IPS-20b (cell line): Measurements from ENCODE around the gene PRRG1.
"Not testable (repeated sequence)": the region's sequence is repeated elsewhere in the genome, so short reads cannot be mapped to it uniquely, and the experiment has no call there.

Source experiments
- H3K27ac ChIP-seq: one replicate; pipeline ENCODE4 v1.5.1; 2013; ENCODE audit warnings: low read length
- H3K27me3 ChIP-seq: 2 replicates; pipeline ENCODE4 v1.6.1; 2013; ENCODE audit warnings: mild to moderate bottlenecking, low read length, inconsistent platforms; ENCODE audit not compliant: insufficient read depth
- H3K36me3 ChIP-seq: 2 replicates; pipeline ENCODE4 v1.6.1; 2013; ENCODE audit warnings: low read depth, mild to moderate bottlenecking, inconsistent platforms, low read length, moderate library complexity; ENCODE audit not compliant: insufficient read depth
- H3K4me1 ChIP-seq: 2 replicates; pipeline ENCODE4 v1.6.1; 2013; ENCODE audit warnings: mild to moderate bottlenecking, control low read depth, inconsistent platforms, low read length, moderate library complexity; ENCODE audit not compliant: insufficient read depth
- H3K4me3 ChIP-seq: 2 replicates; pipeline ENCODE4 v1.5.1; 2013; ENCODE audit warnings: mild to moderate bottlenecking, low read length, inconsistent platforms
- H3K9ac ChIP-seq: 2 replicates; pipeline ENCODE4 v1.6.1; 2013; ENCODE audit warnings: low read depth, mild to moderate bottlenecking, inconsistent platforms, low read length, moderate library complexity
- H3K9me3 ChIP-seq: 2 replicates; pipeline ENCODE4 v1.6.1; 2013; ENCODE audit warnings: mild to moderate bottlenecking, low read depth, low read length, inconsistent platforms; ENCODE audit not compliant: insufficient read depth

Gene PRRG1

GRCh38 chrX:37349221-37350033, at the start of gene PRRG1:
PRRG1 (plus strand) TSS chrX:37349364; CDS start chrX:37406250, 56,886 bp downstream.
- Histone ChIP-seq H3K9me3 (no peaks in the 10 kb centered on the region), H3K36me3 (no peaks in the 10 kb centered on the region), H3K4me1 (peaks cover 12% of the 10 kb centered on the region), H3K27ac (no peak within 1 kb of the TSS), H3K27me3 (no peaks in the 10 kb centered on the region), H3K9ac (peak within 1 kb of the TSS; percentile 79), H3K4me3 (peak within 1 kb of the TSS; percentile 88)

GRCh38 chrX:37302569-37302968, 46.6 kb upstream of the PRRG1 start:
- Histone ChIP-seq H3K9me3 (no peaks in the 10 kb centered on the region), H3K27me3 (no peaks in the 10 kb centered on the region), H3K36me3 (no peaks in the 10 kb centered on the region), H3K4me1 (no peaks in the 10 kb centered on the region), H3K27ac (no peak overlapping the region), H3K4me3 (no peak overlapping the region), H3K9ac (no peak overlapping the region)

GRCh38 chrX:37305238-37305637, 43.9 kb upstream of the PRRG1 start:
- H3K27me3 ChIP-seq, H3K9ac ChIP-seq, H3K36me3 ChIP-seq, H3K27ac ChIP-seq, H3K9me3 ChIP-seq, H3K4me3 ChIP-seq, H3K4me1 ChIP-seq: not testable (repeated sequence)

- Histone ChIP-seq H3K4me3 (no peak overlapping the region), H3K9me3 (no peaks in the 10 kb centered on the region), H3K27ac (no peak overlapping the region), H3K36me3 (no peaks in the 10 kb centered on the region), H3K4me1 (no peaks in the 10 kb centered on the region; the same call in 1 of the 2 replicates), H3K9ac (no peak overlapping the region), H3K27me3 (no peaks in the 10 kb centered on the region)
Observed at GRCh38 chrX:37314531-37314930, 34.6 kb upstream of the PRRG1 start.

- Histone ChIP-seq H3K27ac (no peak overlapping the region), H3K4me3 (no peak overlapping the region), H3K36me3 (no peaks in the 10 kb centered on the region), H3K9ac (no peak overlapping the region), H3K4me1 (no peaks in the 10 kb centered on the region; the same call in 1 of the 2 replicates), H3K27me3 (no peaks in the 10 kb centered on the region), H3K9me3 (no peaks in the 10 kb centered on the region)
Observed at GRCh38 chrX:37315511-37316248, 33.5 kb upstream of the PRRG1 start.

GRCh38 chrX:37320541-37321203, 28.5 kb upstream of the PRRG1 start:
- H3K27ac ChIP-seq = no peak overlapping the region
- H3K4me1 ChIP-seq = no peaks in the 10 kb centered on the region
- no peaks in the 10 kb centered on the region for H3K9me3 ChIP-seq
- H3K36me3 ChIP-seq = no peaks in the 10 kb centered on the region
- no peak overlapping the region for H3K9ac ChIP-seq
- H3K4me3 ChIP-seq = no peak overlapping the region
- H3K27me3 ChIP-seq = no peaks in the 10 kb centered on the region

GRCh38 chrX:37330642-37331041, 18.5 kb upstream of the PRRG1 start:
- Histone ChIP-seq H3K4me1 (no peaks in the 10 kb centered on the region), H3K9me3 (no peaks in the 10 kb centered on the region), H3K27me3 (no peaks in the 10 kb centered on the region), H3K9ac (no peak overlapping the region), H3K27ac (no peak overlapping the region), H3K36me3 (no peaks in the 10 kb centered on the region), H3K4me3 (no peak overlapping the region)

GRCh38 chrX:37331546-37331945, 17.6 kb upstream of the PRRG1 start:
- no peaks in the 10 kb centered on the region for H3K9me3 ChIP-seq
- no peak overlapping the region for H3K9ac ChIP-seq
- no peaks in the 10 kb centered on the region for H3K27me3 ChIP-seq
- no peaks in the 10 kb centered on the region for H3K36me3 ChIP-seq
- no peak overlapping the region for H3K27ac ChIP-seq
- no peak overlapping the region for H3K4me3 ChIP-seq
- H3K4me1 ChIP-seq = no peaks in the 10 kb centered on the region

GRCh38 chrX:37332055-37332454, 17.1 kb upstream of the PRRG1 start:
- Histone ChIP-seq H3K9ac (no peak overlapping the region), H3K27me3 (no peaks in the 10 kb centered on the region), H3K9me3 (no peaks in the 10 kb centered on the region), H3K4me1 (no peaks in the 10 kb centered on the region), H3K36me3 (no peaks in the 10 kb centered on the region), H3K27ac (no peak overlapping the region), H3K4me3 (no peak overlapping the region)

GRCh38 chrX:37332987-37333658, 16.0 kb upstream of the PRRG1 start:
- no peaks in the 10 kb centered on the region for H3K4me1 ChIP-seq

GRCh38 chrX:37347420-37347819, 1.7 kb upstream of the PRRG1 start:
- no peaks in the 10 kb centered on the region for H3K36me3 ChIP-seq
- H3K4me3 ChIP-seq = no peak overlapping the region
- H3K9me3 ChIP-seq = no peaks in the 10 kb centered on the region
- H3K27ac ChIP-seq = no peak overlapping the region
- peaks cover 12% of the 10 kb centered on the region for H3K4me1 ChIP-seq
- H3K27me3 ChIP-seq = no peaks in the 10 kb centered on the region
- no peak overlapping the region for H3K9ac ChIP-seq

More at GRCh38 chrX:37332987-37333658, 16.0 kb upstream of the PRRG1 start:
- Histone ChIP-seq H3K9me3 (no peaks in the 10 kb centered on the region), H3K36me3 (no peaks in the 10 kb centered on the region), H3K4me3 (no peak overlapping the region), H3K9ac (no peak overlapping the region), H3K27me3 (no peaks in the 10 kb centered on the region), H3K27ac (no peak overlapping the region)
